Duodenal mucosa (tissue), 2 donors: ENCODE data around the gene SLC35G1.

Experiments used
- H3K27ac ChIP-seq: one replicate; pipeline ENCODE4 v1.7.0; 2013; ENCODE audit warnings: low read depth, low read length
- H3K27me3 ChIP-seq, 2 donors: one replicate each; pipeline ENCODE4 v1.7.0; 2013; ENCODE audit warnings: low read length in 2 of 2, control low read depth in 1 of 2; ENCODE audit not compliant: insufficient read depth in 2 of 2, control insufficient read depth in 1 of 2
- H3K36me3 ChIP-seq, 2 donors: one replicate each; pipeline ENCODE4 v1.7.0; 2013; ENCODE audit warnings: low read length in 2 of 2, control low read depth in 1 of 2; ENCODE audit not compliant: insufficient read depth in 2 of 2, control insufficient read depth in 1 of 2
- H3K4me1 ChIP-seq, 2 donors: one replicate each; pipeline ENCODE4 v1.7.0; 2013; ENCODE audit warnings: low read length in 2 of 2, control low read depth in 1 of 2; ENCODE audit not compliant: insufficient read depth in 2 of 2, control insufficient read depth in 1 of 2
- H3K4me3 ChIP-seq, 2 donors: one replicate each; pipeline ENCODE4 v1.7.0; 2013; ENCODE audit warnings: low read length in 2 of 2, low read depth in 1 of 2
- H3K9ac ChIP-seq, 2 donors: one replicate each; pipeline ENCODE4 v1.7.0; 2013; ENCODE audit warnings: low read length in 2 of 2, low read depth in 1 of 2
- H3K9me3 ChIP-seq, 2 donors: one replicate each; pipeline ENCODE4 v1.7.0; 2013; ENCODE audit warnings: low read length in 2 of 2, control low read depth in 1 of 2; ENCODE audit not compliant: control insufficient read depth in 1 of 2

Gene SLC35G1

DNA sequence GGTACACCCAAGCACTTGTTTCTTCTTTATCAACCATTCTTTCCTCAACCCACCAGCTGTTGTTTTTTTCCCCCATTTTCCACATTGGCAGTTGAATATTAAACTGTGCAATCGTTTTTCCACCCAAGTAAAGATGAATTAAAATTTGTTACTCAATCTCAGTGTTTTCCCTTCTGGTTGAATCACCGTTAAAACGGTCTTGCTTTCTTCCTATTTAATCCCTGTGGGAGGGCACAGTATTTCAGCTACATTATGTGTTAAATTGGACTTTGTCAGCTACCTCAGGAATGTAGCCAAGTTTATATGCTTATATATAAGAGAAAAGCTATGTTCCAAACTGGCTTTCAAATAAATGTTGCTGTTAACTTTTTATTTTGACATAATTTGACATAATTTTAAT, 19.9 kb downstream of the SLC35G1 start:
- Histone ChIP-seq H3K27ac (no peak overlapping the region), H3K36me3 (peaks cover 6 to 8% of the 10 kb centered on the region in 2 donors), H3K4me1 (peaks cover 0 to 7% of the 10 kb centered on the region in 2 donors), H3K9me3 (no peaks in the 10 kb centered on the region), H3K4me3 (no peak overlapping the region), H3K27me3 (no peaks in the 10 kb centered on the region), H3K9ac (no peak overlapping the region)

DNA sequence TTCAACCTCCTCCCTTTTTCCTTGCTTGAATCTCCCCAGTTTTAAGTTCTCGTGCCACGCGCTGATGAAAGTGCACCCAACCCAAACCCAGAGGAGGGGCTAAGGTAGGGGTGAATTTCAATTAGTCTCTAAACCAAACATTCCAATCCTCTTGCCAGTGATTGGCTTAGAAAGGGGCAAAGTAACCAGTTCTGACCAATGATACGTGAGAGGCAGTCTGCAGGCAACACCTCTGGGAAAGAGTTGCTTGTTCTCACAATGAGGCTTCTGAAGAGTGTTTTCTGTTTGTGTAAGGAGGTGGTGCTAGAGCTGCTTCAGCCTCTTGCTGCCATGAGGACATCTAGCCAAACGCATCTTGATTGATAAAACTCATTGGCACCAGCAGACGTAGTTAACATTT, 21.8 kb downstream of the SLC35G1 start:
- H3K27me3 ChIP-seq = no peaks in the 10 kb centered on the region
- H3K4me3 ChIP-seq = no peak overlapping the region
- no peak overlapping the region for H3K9ac ChIP-seq
- peaks cover 0 to 7% of the 10 kb centered on the region in 2 donors for H3K4me1 ChIP-seq
- no peaks in the 10 kb centered on the region for H3K9me3 ChIP-seq
- no peak overlapping the region for H3K27ac ChIP-seq
- H3K36me3 ChIP-seq = peaks cover 0 to 3% of the 10 kb centered on the region in 2 donors

DNA sequence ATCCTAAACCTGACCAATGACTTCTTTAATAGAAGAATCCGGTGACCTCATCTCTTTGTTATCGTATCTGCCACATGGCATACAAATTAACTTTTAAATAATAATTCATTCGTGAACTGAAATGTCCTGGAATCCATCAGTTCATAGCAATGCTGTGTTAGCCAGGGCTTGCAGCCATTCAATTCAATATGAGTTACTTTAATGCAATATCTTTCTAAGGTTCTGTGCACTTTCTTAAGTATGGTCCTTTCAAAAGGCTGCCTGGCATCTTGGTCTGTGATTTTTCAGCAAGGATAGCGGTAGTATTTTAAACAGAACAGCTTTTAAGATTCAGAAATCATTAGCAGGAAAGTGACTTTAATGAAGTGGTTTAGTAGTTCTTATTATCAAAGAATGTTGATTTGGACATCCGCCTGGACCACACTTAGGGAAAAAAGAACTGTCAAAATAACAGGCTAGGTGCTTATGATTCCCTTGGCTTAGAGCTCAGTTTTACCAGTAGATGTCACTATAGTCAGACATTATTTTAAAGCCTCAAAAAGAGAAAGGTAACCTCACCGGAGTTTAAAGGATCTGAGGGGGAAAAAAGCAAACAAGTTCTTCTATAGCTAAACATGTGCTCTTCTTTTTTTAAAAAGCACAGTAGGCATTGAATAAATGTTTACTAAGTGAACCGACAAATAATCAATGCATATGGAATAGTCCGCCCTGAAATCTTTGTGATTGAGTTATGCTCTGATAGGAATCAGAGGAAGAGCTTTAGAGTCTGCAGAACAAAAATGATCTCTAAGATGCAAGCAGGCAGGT, 22.7 kb downstream of the SLC35G1 start:
- Histone ChIP-seq H3K9me3 (no peaks in the 10 kb centered on the region), H3K4me3 (peak overlapping the region; percentile 48 to 59), H3K27ac (no peak overlapping the region), H3K4me1 (peaks cover 0 to 7% of the 10 kb centered on the region in 2 donors), H3K27me3 (no peaks in the 10 kb centered on the region), H3K36me3 (peaks cover 0 to 3% of the 10 kb centered on the region in 2 donors), H3K9ac (peak overlapping the region in 1 of 2 donors; percentile 35)

DNA sequence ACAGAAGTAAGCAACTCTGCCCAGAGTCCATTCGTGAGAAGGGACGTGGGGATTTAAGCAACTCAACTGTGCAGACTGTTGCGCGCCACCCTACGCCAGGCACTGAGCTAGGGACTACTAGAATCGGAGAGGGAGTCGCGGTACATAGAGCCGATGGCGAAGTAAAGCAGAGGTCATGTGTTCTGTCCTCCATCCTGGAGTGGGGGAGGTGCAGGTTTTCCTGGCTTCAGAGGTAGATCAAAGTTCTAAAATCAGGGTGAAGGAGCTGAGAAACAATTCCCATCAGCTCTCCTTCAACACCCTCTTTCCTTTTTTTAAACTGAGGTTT, 23.2 kb downstream of the SLC35G1 start:
- H3K27ac ChIP-seq = no peak overlapping the region
- peaks cover 0 to 3% of the 10 kb centered on the region in 2 donors for H3K36me3 ChIP-seq
- H3K4me3 ChIP-seq = peak overlapping the region; percentile 48 to 59
- peaks cover 0 to 7% of the 10 kb centered on the region in 2 donors for H3K4me1 ChIP-seq
- no peaks in the 10 kb centered on the region for H3K27me3 ChIP-seq
- H3K9me3 ChIP-seq = no peaks in the 10 kb centered on the region
- peak overlapping the region in 1 of 2 donors; percentile 35 for H3K9ac ChIP-seq

DNA sequence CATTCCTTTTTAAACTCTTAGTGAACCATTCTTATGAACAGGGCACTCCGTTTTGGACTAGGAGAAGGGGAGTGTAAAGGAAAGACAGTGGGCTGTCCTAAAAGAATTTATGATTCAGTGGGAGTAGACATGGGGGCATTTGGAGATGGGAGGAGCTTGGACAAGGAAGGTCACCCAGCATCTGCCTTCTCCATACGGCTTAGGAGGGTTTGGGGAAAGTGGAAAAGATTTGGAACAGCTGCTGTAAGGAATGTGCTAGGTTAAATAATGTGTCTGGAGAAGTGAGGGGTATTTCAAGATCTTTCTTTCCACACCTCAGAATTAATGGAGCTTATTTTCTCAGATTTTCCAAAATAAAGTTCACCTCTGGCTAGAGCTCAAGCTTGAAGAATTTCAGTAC, 24.0 kb downstream of the SLC35G1 start:
- Histone ChIP-seq H3K27me3 (no peaks in the 10 kb centered on the region), H3K27ac (no peak overlapping the region), H3K4me1 (peaks cover 0 to 7% of the 10 kb centered on the region in 2 donors), H3K36me3 (no peaks in the 10 kb centered on the region), H3K4me3 (no peak overlapping the region), H3K9me3 (no peaks in the 10 kb centered on the region), H3K9ac (no peak overlapping the region)

DNA sequence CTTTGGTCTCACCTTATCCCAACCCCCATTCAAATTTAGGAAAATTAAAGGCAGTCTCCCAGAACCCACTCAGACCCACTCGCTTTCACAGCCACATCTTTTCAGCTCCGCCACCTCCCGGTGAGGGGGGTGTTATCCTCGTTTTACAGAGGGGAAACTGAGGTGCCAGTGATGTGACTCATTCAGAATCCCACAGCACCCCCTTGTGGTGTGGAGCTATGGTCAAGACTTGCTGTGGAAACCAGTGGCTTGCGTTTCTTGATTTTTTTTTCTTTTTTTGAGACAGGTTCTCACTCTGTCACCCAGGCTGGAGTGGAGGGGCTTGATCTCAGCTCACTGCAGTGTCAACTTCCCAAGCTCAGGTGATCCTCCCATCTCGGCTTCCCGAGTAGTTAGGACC, 27.6 kb downstream of the SLC35G1 start:
- H3K36me3 ChIP-seq = peaks cover 3% of the 10 kb centered on the region in 2 donors
- H3K4me1 ChIP-seq = peaks cover 0 to 7% of the 10 kb centered on the region in 2 donors
- no peaks in the 10 kb centered on the region for H3K27me3 ChIP-seq
- no peak overlapping the region for H3K27ac ChIP-seq
- H3K9ac ChIP-seq = no peak overlapping the region
- no peak overlapping the region for H3K4me3 ChIP-seq
- no peaks in the 10 kb centered on the region for H3K9me3 ChIP-seq

DNA sequence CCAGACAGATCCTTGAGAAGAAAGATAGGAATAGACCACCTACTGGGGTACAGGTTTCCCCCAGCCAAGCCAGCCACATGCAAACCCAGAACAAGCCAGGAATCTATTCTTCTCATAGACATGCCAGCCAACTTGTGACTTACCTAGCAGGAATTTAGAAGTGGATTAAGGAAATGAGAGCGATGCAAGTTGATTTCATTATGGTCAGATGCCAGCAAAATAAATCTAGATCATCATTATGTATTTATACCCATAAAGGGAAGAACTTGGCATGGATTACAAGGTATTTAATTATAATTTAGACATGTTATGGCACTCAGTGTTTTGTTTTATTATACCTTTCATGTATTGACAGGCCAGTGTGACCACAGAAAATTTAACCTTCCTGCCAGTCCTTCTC, 32.8 kb downstream of the SLC35G1 start:
- Histone ChIP-seq H3K9ac (no peak overlapping the region), H3K9me3 (no peaks in the 10 kb centered on the region), H3K27ac (no peak overlapping the region), H3K27me3 (no peaks in the 10 kb centered on the region), H3K4me3 (no peak overlapping the region), H3K4me1 (no peaks in the 10 kb centered on the region), H3K36me3 (peaks cover 3% of the 10 kb centered on the region in 2 donors)

DNA sequence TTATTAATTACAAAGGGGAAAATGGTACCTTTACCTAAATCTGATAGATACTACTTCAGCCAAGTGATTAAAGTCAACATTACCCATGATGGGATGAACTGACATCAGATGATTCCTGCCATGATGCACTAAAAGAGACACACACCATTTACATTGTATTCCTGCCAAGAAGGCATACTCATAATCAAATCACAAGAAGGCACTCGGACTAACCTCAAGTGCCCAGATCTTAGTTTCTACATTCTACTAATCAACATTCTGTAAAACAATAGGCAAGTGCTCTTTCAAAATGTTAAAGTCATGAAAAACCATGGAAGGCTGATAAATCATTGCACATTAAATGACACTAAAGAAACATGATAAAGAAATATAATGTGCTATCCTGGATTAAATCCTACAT, 44.4 kb downstream of the SLC35G1 start:
- no peaks in the 10 kb centered on the region for H3K36me3 ChIP-seq
- H3K9me3 ChIP-seq = no peaks in the 10 kb centered on the region
- no peak overlapping the region for H3K9ac ChIP-seq
- no peaks in the 10 kb centered on the region for H3K27me3 ChIP-seq
- no peak overlapping the region for H3K4me3 ChIP-seq
- no peak overlapping the region for H3K27ac ChIP-seq
- no peaks in the 10 kb centered on the region for H3K4me1 ChIP-seq

DNA sequence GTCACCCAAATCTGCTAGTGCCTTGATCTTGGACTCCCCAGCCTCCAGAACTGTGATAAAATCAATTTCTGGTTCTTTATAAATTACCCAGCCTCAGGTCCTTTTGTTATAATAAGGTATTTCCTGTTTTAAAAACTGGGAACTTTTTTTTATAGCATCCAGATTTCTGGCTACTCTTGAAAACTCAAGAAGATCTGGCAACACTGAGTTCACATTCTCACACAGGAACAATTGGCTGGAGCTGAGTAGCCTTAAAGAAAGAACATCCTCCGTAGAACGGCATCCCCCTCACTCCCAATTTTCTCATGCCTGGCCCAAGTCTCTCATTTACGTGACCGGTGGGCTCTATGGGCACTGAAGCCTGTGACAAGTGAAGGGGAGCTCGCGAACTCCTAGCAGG, 47.1 kb downstream of the SLC35G1 start:
- Histone ChIP-seq H3K9ac (no peak overlapping the region), H3K27ac (no peak overlapping the region), H3K4me3 (no peak overlapping the region)

DNA sequence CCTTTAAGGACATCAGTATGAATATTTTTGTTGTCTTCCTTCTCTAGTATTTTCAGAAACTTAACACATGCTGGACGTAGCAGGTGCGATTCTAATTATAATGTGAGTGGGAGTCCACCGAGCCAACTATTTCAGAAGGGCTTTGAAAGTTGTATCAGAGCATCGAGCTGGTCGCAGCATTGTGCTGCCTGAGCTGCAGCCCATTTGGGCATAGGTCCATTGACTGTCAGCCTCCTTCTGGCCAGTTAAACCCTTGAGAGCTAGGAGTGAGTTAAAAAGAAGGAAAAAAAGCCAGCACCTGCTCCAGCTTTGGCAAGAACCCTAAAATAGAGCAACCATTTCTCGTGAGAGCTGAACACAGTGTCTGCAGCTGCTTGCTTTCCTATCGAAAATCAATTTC, 47.8 kb downstream of the SLC35G1 start:
- Histone ChIP-seq H3K9me3 (no peaks in the 10 kb centered on the region), H3K4me1 (no peaks in the 10 kb centered on the region), H3K36me3 (no peaks in the 10 kb centered on the region), H3K27me3 (no peaks in the 10 kb centered on the region), H3K27ac (no peak overlapping the region), H3K9ac (no peak overlapping the region), H3K4me3 (no peak overlapping the region)

More for the DNA sequence above, 47.1 kb downstream of the SLC35G1 start:
- Histone ChIP-seq H3K4me1 (no peaks in the 10 kb centered on the region), H3K9me3 (no peaks in the 10 kb centered on the region), H3K36me3 (no peaks in the 10 kb centered on the region), H3K27me3 (no peaks in the 10 kb centered on the region)
